GM12875 (cell line): ENCODE data around the gene NEDD4.
"Not testable (repeated sequence)": the region's sequence is repeated elsewhere in the genome, so short reads cannot be mapped to it uniquely, and the experiment has no call there.

Experiments
- H3K4me3 ChIP-seq: one replicate; pipeline ENCODE4 v1.5.1; 2011; ENCODE audit warnings: low read depth, low read length, control low read depth
- TF ChIP-seq, protein P1 (sequence below): IDR thresholded peaks from 2 replicates; pipeline ENCODE4 v1.5.1; 2011; ENCODE audit warnings: low read depth, mild to moderate bottlenecking, control low read depth, inconsistent platforms, low read length, moderate library complexity, borderline replicate concordance; ENCODE audit not compliant: insufficient read depth

The NEDD4 gene

DNA sequence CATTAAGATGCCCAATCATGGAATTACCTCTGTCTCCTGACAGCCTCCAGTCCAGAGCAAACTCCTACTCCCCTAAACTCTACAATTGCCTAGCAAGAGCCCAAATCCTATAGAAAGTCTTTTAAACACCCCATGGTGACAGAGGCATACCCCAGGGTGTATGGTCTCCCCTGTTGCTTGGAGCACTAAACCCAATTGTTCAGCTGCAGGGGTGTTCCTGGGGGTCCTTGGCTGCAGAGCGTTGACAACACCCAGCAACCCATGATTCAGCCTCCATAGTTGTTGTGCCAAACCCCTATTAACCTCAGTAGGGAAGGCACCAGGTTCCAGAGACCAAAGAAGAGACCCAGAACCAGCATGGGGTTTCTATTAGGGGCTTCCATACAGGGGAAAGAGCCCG lies 41.8 kb upstream of the NEDD4 start:
- TF ChIP-seq, protein P1, sequence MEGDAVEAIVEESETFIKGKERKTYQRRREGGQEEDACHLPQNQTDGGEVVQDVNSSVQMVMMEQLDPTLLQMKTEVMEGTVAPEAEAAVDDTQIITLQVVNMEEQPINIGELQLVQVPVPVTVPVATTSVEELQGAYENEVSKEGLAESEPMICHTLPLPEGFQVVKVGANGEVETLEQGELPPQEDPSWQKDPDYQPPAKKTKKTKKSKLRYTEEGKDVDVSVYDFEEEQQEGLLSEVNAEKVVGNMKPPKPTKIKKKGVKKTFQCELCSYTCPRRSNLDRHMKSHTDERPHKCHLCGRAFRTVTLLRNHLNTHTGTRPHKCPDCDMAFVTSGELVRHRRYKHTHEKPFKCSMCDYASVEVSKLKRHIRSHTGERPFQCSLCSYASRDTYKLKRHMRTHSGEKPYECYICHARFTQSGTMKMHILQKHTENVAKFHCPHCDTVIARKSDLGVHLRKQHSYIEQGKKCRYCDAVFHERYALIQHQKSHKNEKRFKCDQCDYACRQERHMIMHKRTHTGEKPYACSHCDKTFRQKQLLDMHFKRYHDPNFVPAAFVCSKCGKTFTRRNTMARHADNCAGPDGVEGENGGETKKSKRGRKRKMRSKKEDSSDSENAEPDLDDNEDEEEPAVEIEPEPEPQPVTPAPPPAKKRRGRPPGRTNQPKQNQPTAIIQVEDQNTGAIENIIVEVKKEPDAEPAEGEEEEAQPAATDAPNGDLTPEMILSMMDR = no peak
- H3K4me3 ChIP-seq = no peak overlapping the region

- TF ChIP-seq, protein P1 = no peak
- no peak overlapping the region for H3K4me3 ChIP-seq
Observed at GRCh38 chr15:56034514-56034913, 41.1 kb upstream of the NEDD4 start.

DNA sequence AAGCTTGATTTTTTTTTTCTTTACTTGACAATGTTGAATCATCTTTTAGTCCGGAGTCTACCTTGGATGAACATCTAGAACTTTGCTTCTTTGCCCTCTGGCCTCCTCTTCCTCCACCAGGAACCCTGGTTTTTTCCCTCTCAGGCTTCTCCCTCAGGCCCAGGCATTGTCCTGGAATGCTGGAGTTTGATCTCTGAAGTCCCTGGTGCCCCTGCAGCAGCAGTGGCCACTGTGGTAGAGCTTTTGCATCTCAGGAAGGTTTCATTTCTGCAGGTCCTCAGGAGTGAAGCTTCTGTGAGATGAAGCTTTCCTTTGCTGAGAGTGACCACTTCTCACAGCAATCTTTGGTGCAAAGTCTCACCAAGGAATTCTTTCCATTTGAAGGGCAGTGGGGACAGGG lies 39.0 kb upstream of the NEDD4 start:
- TF ChIP-seq, protein P1 = no peak
- no peak overlapping the region for H3K4me3 ChIP-seq

- no peak overlapping the region for H3K4me3 ChIP-seq
- TF ChIP-seq, protein P1 = no peak
Observed at GRCh38 chr15:56031836-56032235, 38.4 kb upstream of the NEDD4 start.

- TF ChIP-seq, protein P1 = no peak
- H3K4me3 ChIP-seq = no peak overlapping the region
Observed at GRCh38 chr15:56031402-56031801, 38.0 kb upstream of the NEDD4 start.

DNA sequence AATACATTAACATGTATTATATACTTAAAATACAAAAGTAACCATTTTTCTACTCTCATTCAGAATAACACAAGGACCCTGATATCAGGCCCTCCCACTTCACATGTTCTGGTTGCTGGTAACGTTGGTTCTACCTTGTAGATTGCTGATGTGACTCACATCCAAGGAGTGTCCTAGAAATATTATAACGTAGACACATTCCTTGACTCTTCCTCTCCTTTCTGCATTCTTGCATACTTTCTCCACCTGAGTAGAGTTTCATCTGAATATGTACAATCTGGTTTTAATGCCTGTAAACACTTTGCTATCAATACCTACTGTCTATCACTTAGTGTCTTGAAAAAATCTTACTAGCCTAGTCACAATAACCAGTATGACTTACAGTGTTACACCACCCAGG lies 35.0 kb upstream of the NEDD4 start:
- TF ChIP-seq, protein P1 = no peak
- H3K4me3 ChIP-seq = no peak overlapping the region

GRCh38 chr15:56023160-56023559 lies 29.7 kb upstream of the NEDD4 start:
- not testable (repeated sequence) for H3K4me3 ChIP-seq
